ENCODE data around the gene PLA2G4D.

Gene PLA2G4D

DNA sequence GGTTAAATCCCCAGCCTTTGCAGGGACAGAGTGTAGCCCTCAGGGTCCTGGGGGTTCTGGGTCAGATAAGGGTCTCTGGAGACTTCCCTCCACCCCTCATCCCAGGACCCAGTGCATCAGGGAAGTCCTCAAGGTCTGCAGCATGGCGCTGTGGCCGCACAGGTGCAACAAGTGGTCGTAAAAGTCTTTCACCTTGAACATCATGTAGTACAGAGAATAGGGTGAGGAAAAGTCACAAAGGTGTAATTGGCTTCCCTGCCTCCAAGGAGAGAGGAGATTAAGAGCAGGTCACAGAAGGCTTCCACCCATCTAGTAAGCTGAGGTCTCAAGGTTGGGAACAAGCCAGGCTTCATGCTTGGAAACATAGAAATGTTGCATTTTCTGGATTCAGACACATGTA is 29.2 kb upstream of the PLA2G4D start:
- Histone ChIP-seq H3K27ac (ENCODE audit: low read length) (no peak overlapping the region), H3K4me3 (ENCODE audit: low read length) (no peak overlapping the region), H3K36me3 (ENCODE audit: control insufficient read depth, insufficient read depth, low read length) (no peaks in the 10 kb centered on the region), H3K27me3 (ENCODE audit: control insufficient read depth, insufficient read depth, low read length) (no peaks in the 10 kb centered on the region), H3K4me1 (ENCODE audit: control insufficient read depth, insufficient read depth, low read length) (no peaks in the 10 kb centered on the region), H3K9me3 (ENCODE audit: control insufficient read depth, insufficient read depth, low read length) (no peaks in the 10 kb centered on the region)
- no CpG with 5 or more reads among the region's 3 CpGs for WGBS (ENCODE audit: insufficient coverage, insufficient read length)
- no peak for DNase-seq (ENCODE audit: low read depth, low spot score)

DNA sequence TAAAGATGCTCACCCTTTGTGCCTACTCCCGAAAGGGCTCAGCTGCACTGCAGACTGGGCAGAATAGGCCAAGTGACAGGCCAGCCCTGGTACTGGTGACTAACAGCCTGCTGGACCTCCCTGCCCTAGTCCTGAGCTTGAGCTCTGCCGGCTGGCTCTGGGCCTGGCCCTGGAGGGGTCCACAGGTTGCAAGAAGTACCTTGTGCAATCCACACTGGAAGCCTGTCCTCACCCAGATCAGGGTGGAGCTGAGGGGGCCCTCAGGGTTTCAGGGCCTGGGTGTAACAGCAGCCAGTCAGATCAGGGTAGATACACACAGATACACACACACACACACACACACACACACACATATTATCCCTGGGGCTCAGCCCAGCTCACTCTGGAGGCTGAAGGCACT is 27.3 kb upstream of the PLA2G4D start:
- Histone ChIP-seq H3K4me3 (ENCODE audit: low read length) (no peak overlapping the region), H3K4me1 (ENCODE audit: control insufficient read depth, insufficient read depth, low read length) (no peaks in the 10 kb centered on the region), H3K27ac (ENCODE audit: low read length) (no peak overlapping the region), H3K27me3 (ENCODE audit: control insufficient read depth, insufficient read depth, low read length) (no peaks in the 10 kb centered on the region), H3K9me3 (ENCODE audit: control insufficient read depth, insufficient read depth, low read length) (no peaks in the 10 kb centered on the region), H3K36me3 (ENCODE audit: control insufficient read depth, insufficient read depth, low read length) (no peaks in the 10 kb centered on the region)
- no peak for DNase-seq (ENCODE audit: low read depth, low spot score)
- no CpG with 5 or more reads among the region's 2 CpGs for WGBS (ENCODE audit: insufficient coverage, insufficient read length)

DNA sequence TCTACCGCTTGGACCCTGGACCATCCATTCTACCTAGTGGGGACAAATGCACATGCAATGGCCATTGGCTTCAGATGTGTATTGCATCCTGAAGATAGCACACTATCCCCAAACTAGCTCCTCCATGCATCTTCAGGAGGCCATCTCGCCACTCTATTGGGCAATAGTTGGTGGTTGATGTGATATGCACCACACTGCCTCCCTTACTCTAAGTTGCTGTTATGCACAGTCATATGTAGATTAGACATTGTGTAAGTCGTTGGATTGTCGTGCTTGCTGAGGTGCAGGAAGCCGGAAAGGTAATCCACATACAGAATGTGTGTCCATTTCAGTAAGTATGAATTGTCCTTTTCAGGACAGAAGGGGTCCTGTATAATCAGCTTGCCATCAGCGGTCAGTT is 26.7 kb upstream of the PLA2G4D start:
- WGBS (ENCODE audit: insufficient coverage, insufficient read length): no CpG with 5 or more reads among the region's 6 CpGs
- Histone ChIP-seq H3K36me3 (ENCODE audit: control insufficient read depth, insufficient read depth, low read length) (no peaks in the 10 kb centered on the region), H3K4me3 (ENCODE audit: low read length) (no peak overlapping the region), H3K9me3 (ENCODE audit: control insufficient read depth, insufficient read depth, low read length) (no peaks in the 10 kb centered on the region), H3K27ac (ENCODE audit: low read length) (no peak overlapping the region), H3K4me1 (ENCODE audit: control insufficient read depth, insufficient read depth, low read length) (no peaks in the 10 kb centered on the region), H3K27me3 (ENCODE audit: control insufficient read depth, insufficient read depth, low read length) (no peaks in the 10 kb centered on the region)
- no peak for DNase-seq (ENCODE audit: low read depth, low spot score)

DNA sequence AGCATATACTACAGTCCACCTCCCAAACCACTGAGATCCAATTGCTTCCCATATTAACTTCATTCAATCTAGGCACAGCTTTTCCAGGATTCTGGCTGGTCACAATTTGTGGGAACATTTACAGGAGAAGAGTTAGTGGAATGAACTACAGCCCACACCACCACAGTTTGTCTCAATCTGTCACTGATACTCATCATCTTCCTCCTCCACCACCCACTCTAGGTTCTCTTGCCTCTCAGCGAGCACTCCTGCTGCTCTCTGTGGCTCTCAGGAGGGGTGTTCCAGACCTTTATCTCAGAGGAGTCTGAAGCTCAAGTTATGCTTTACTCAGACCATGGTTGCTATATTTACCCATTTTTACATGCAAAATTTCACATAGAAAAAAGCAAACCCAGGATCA is 25.9 kb upstream of the PLA2G4D start:
- H3K36me3 ChIP-seq (ENCODE audit: control insufficient read depth, insufficient read depth, low read length): no peaks in the 10 kb centered on the region
- no peak for DNase-seq (ENCODE audit: low read depth, low spot score)
- WGBS (ENCODE audit: insufficient coverage, insufficient read length): no CpG with 5 or more reads among the region's 1 CpG
- H3K4me1 ChIP-seq (ENCODE audit: control insufficient read depth, insufficient read depth, low read length): no peaks in the 10 kb centered on the region
- H3K9me3 ChIP-seq (ENCODE audit: control insufficient read depth, insufficient read depth, low read length): no peaks in the 10 kb centered on the region
- H3K4me3 ChIP-seq (ENCODE audit: low read length): no peak overlapping the region
- no peak overlapping the region for H3K27ac ChIP-seq (ENCODE audit: low read length)
- no peaks in the 10 kb centered on the region for H3K27me3 ChIP-seq (ENCODE audit: control insufficient read depth, insufficient read depth, low read length)

GRCh38 chr15:42119446-42119760 is 25.0 kb upstream of the PLA2G4D start:
- H3K4me1 ChIP-seq (ENCODE audit: control insufficient read depth, insufficient read depth, low read length): no peaks in the 10 kb centered on the region
- no peak for DNase-seq (ENCODE audit: low read depth, low spot score)
- H3K4me3 ChIP-seq (ENCODE audit: low read length): no peak overlapping the region
- H3K9me3 ChIP-seq (ENCODE audit: control insufficient read depth, insufficient read depth, low read length): no peaks in the 10 kb centered on the region
- no peaks in the 10 kb centered on the region for H3K36me3 ChIP-seq (ENCODE audit: control insufficient read depth, insufficient read depth, low read length)
- H3K27me3 ChIP-seq (ENCODE audit: control insufficient read depth, insufficient read depth, low read length): no peaks in the 10 kb centered on the region
- H3K27ac ChIP-seq (ENCODE audit: low read length): no peak overlapping the region
- WGBS (ENCODE audit: insufficient coverage, insufficient read length): no CpG with 5 or more reads among the region's 5 CpGs

GRCh38 chr15:42118650-42119445 is 24.5 kb upstream of the PLA2G4D start:
- Histone ChIP-seq H3K27me3 (ENCODE audit: control insufficient read depth, insufficient read depth, low read length) (no peaks in the 10 kb centered on the region), H3K27ac (ENCODE audit: low read length) (no peak overlapping the region), H3K4me3 (ENCODE audit: low read length) (no peak overlapping the region), H3K9me3 (ENCODE audit: control insufficient read depth, insufficient read depth, low read length) (no peaks in the 10 kb centered on the region), H3K4me1 (ENCODE audit: control insufficient read depth, insufficient read depth, low read length) (no peaks in the 10 kb centered on the region), H3K36me3 (ENCODE audit: control insufficient read depth, insufficient read depth, low read length) (no peaks in the 10 kb centered on the region)
- no CpG with 5 or more reads among the region's 10 CpGs for WGBS (ENCODE audit: insufficient coverage, insufficient read length)
- no peak for DNase-seq (ENCODE audit: low read depth, low spot score)

DNA sequence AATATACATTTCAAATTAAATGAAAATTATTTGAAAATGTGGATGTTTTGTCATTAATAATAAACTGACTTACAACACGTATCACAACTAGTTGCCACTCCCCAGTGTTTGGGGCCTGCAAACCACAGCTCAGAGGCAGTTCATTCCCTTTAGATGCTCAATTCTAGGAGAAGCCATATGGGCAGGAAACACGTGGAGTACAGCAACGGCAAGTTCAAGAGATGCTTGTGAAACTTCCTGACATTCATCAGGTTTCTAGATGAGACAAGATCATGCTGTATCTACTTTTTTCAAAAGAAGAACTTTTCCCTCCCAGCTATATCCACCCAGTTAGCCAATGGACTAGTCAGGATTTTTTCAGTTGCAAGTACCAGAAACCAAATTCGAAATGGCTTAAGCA is 17.6 kb upstream of the PLA2G4D start:
- no peaks in the 10 kb centered on the region for H3K4me1 ChIP-seq (ENCODE audit: control insufficient read depth, insufficient read depth, low read length)
- no peak overlapping the region for H3K4me3 ChIP-seq (ENCODE audit: low read length)
- WGBS (ENCODE audit: insufficient coverage, insufficient read length): no CpG with 5 or more reads among the region's 4 CpGs
- H3K27me3 ChIP-seq (ENCODE audit: control insufficient read depth, insufficient read depth, low read length): no peaks in the 10 kb centered on the region
- no peaks in the 10 kb centered on the region for H3K9me3 ChIP-seq (ENCODE audit: control insufficient read depth, insufficient read depth, low read length)
- no peaks in the 10 kb centered on the region for H3K36me3 ChIP-seq (ENCODE audit: control insufficient read depth, insufficient read depth, low read length)
- H3K27ac ChIP-seq (ENCODE audit: low read length): no peak overlapping the region
- no peak for DNase-seq (ENCODE audit: low read depth, low spot score)

- no peaks in the 10 kb centered on the region for H3K27me3 ChIP-seq (ENCODE audit: control insufficient read depth, insufficient read depth, low read length)
- no peaks in the 10 kb centered on the region for H3K9me3 ChIP-seq (ENCODE audit: control insufficient read depth, insufficient read depth, low read length)
- no peaks in the 10 kb centered on the region for H3K36me3 ChIP-seq (ENCODE audit: control insufficient read depth, insufficient read depth, low read length)
- H3K4me1 ChIP-seq (ENCODE audit: control insufficient read depth, insufficient read depth, low read length): no peaks in the 10 kb centered on the region
- no peak overlapping the region for H3K4me3 ChIP-seq (ENCODE audit: low read length)
- DNase-seq (ENCODE audit: low read depth, low spot score): no peak
- no CpG with 5 or more reads among the region's 3 CpGs for WGBS (ENCODE audit: insufficient coverage, insufficient read length)
- no peak overlapping the region for H3K27ac ChIP-seq (ENCODE audit: low read length)
These were observed 16.0 kb upstream of the PLA2G4D start for GRCh38 chr15:42110367-42110766.

DNA sequence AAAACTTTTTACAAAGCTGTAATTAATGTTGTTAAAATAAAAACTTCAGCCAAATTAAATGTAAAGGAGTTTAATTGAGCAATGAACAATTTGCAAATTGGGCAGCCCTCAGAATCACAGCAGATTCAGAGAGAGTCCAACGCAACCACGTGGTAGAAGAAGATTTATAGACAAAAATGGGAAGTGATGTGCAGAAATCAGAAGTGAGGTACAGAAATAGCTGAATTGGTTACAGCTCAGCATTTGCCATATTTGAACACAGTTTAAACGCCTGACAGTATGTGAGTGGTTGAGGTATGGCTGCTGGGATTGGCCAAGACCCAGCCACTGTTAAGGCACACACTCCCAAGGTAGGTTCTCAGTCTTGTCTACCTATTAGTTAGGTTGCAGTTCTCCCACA is 14.4 kb upstream of the PLA2G4D start:
- WGBS (ENCODE audit: insufficient coverage, insufficient read length): no CpG with 5 or more reads among the region's 3 CpGs
- DNase-seq (ENCODE audit: low read depth, low spot score): no peak
- no peak overlapping the region for H3K27ac ChIP-seq (ENCODE audit: low read length)

GRCh38 chr15:42108189-42108588 is 13.8 kb upstream of the PLA2G4D start:
- no peaks in the 10 kb centered on the region for H3K9me3 ChIP-seq (ENCODE audit: control insufficient read depth, insufficient read depth, low read length)
- no peaks in the 10 kb centered on the region for H3K27me3 ChIP-seq (ENCODE audit: control insufficient read depth, insufficient read depth, low read length)
- H3K27ac ChIP-seq (ENCODE audit: low read length): no peak overlapping the region
- no peaks in the 10 kb centered on the region for H3K36me3 ChIP-seq (ENCODE audit: control insufficient read depth, insufficient read depth, low read length)
- H3K4me1 ChIP-seq (ENCODE audit: control insufficient read depth, insufficient read depth, low read length): no peaks in the 10 kb centered on the region
- no peak overlapping the region for H3K4me3 ChIP-seq (ENCODE audit: low read length)
- DNase-seq (ENCODE audit: low read depth, low spot score): no peak

More for the DNA sequence above, 14.4 kb upstream of the PLA2G4D start:
- Histone ChIP-seq H3K4me3 (ENCODE audit: low read length) (no peak overlapping the region), H3K9me3 (ENCODE audit: control insufficient read depth, insufficient read depth, low read length) (no peaks in the 10 kb centered on the region), H3K27me3 (ENCODE audit: control insufficient read depth, insufficient read depth, low read length) (no peaks in the 10 kb centered on the region), H3K4me1 (ENCODE audit: control insufficient read depth, insufficient read depth, low read length) (no peaks in the 10 kb centered on the region), H3K36me3 (ENCODE audit: control insufficient read depth, insufficient read depth, low read length) (no peaks in the 10 kb centered on the region)

- DNase-seq (ENCODE audit: low read depth, low spot score): no peak
- Histone ChIP-seq H3K4me1 (ENCODE audit: control insufficient read depth, insufficient read depth, low read length) (no peaks in the 10 kb centered on the region), H3K27me3 (ENCODE audit: control insufficient read depth, insufficient read depth, low read length) (no peaks in the 10 kb centered on the region), H3K9me3 (ENCODE audit: control insufficient read depth, insufficient read depth, low read length) (no peaks in the 10 kb centered on the region), H3K27ac (ENCODE audit: low read length) (no peak overlapping the region), H3K4me3 (ENCODE audit: low read length) (no peak overlapping the region), H3K36me3 (ENCODE audit: control insufficient read depth, insufficient read depth, low read length) (no peaks in the 10 kb centered on the region)
- no CpG with 5 or more reads among the region's 7 CpGs for WGBS (ENCODE audit: insufficient coverage, insufficient read length)
These were observed 13.1 kb upstream of the PLA2G4D start for GRCh38 chr15:42107473-42107872.

Data from iPS DF 6.9 (cell line).